Activated CD8-positive, alpha-beta T cell treated with anti-CD3 and anti-CD28 coated beads, Interleukin-2, amount 10 ng/mL, durations not matched to agents 7 days and 5 days (primary cell): ENCODE data around the gene DSCAM. TPM values are rescaled to one million over a fixed set of nuclear protein-coding genes. Genes with fewer than 3 reads are reported as not detected.
"Not testable (repeated sequence)": the region's sequence is repeated elsewhere in the genome, so short reads cannot be mapped to it uniquely, and the experiment has no call there.

Experiments used
- ATAC-seq: fragments of 150-1000 bp; cut with Tn5 transposase; one replicate; pipeline ENCODE4 v1.10.0; 2021; ENCODE audit warnings: moderate library complexity
- CTCF ChIA-PET: fragments of 350-600 bp; sonication (Branson Sonifier 250); formaldehyde crosslinking; loops from one replicate; lab custom pipeline; 2021; ENCODE audit warnings: antibody characterized with exemption; lab: Charles Lee
- POLR2A ChIA-PET: fragments of 350-600 bp; sonication (Branson Sonifier 250); formaldehyde crosslinking; loops from one replicate; lab custom pipeline; 2021; ENCODE audit warnings: antibody characterized with exemption; lab: Charles Lee
- DNase-seq: peaks from one replicate; pipeline ENCODE4 v3.0.0-alpha.2; 2020
- H3K27ac Mint-ChIP-seq: one replicate; pipeline ENCODE4 v1.8.0; 2021; ENCODE audit warnings: mild to moderate bottlenecking, mixed read lengths
- H3K27me3 Mint-ChIP-seq: one replicate; pipeline ENCODE4 v1.8.0; 2021; ENCODE audit warnings: low read depth, mixed read lengths
- H3K36me3 Mint-ChIP-seq: one replicate; pipeline ENCODE4 v1.8.0; 2021; ENCODE audit warnings: low read depth, mixed read lengths
- H3K4me1 Mint-ChIP-seq: one replicate; pipeline ENCODE4 v1.8.0; 2021; ENCODE audit warnings: low read depth, mixed read lengths
- H3K4me3 Mint-ChIP-seq: one replicate; pipeline ENCODE4 v1.8.0; 2021; ENCODE audit warnings: mild to moderate bottlenecking, mixed read lengths
- H3K9me3 Mint-ChIP-seq: one replicate; pipeline ENCODE4 v1.8.0; 2022; ENCODE audit warnings: mixed read lengths; ENCODE audit not compliant: insufficient read depth
- total RNA-seq, 2 experiments: library from RNA; stranded (reverse); gene quantifications; one replicate each; pipeline ENCODE4 v1.2.3, GENCODE V29; 2021

Gene DSCAM
- total RNA-seq, 2 experiments from 2014 or later, result not detected

GRCh38 chr21:40337981-40338380 lies 509.0 kb downstream of the DSCAM start:
- no peak overlapping the region for H3K4me3 Mint-ChIP-seq
- DNase-seq, result no peak
- no peaks in the 10 kb centered on the region for H3K27me3 Mint-ChIP-seq
- no peaks in the 10 kb centered on the region for H3K4me1 Mint-ChIP-seq
- no peaks in the 10 kb centered on the region for H3K9me3 Mint-ChIP-seq
- H3K36me3 Mint-ChIP-seq, result no peaks in the 10 kb centered on the region
- no peak overlapping the region for H3K27ac Mint-ChIP-seq
- ATAC-seq, result no peak
- CTCF ChIA-PET, result no interaction called here
- POLR2A ChIA-PET, result no interaction called here

DNA sequence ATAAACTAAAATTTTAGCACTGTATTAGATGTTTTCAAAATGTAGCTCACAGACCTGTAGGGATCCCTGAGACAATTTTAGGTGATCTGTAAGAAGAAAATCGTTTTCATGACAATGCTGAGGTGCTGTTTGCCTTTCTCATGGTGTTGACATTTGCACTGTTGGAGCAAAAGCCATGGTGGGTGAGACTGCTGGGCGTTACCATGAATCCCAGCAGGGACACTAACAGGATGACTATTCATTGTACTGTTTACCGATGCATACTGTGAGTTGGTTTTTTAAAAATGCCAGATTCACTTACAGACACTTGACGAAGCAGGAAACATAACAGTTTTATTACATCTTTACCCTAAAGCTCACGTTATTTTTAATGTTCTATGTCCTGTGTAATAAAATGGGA lies 511.3 kb downstream of the DSCAM start:
- CTCF ChIA-PET, result no interaction called here
- no peaks in the 10 kb centered on the region for H3K4me1 Mint-ChIP-seq
- POLR2A ChIA-PET, result no interaction called here
- H3K4me3 Mint-ChIP-seq, result no peak overlapping the region
- no peaks in the 10 kb centered on the region for H3K27me3 Mint-ChIP-seq
- no peak for DNase-seq
- H3K27ac Mint-ChIP-seq, result no peak overlapping the region
- ATAC-seq, result no peak
- no peaks in the 10 kb centered on the region for H3K9me3 Mint-ChIP-seq
- H3K36me3 Mint-ChIP-seq, result no peaks in the 10 kb centered on the region

DNA sequence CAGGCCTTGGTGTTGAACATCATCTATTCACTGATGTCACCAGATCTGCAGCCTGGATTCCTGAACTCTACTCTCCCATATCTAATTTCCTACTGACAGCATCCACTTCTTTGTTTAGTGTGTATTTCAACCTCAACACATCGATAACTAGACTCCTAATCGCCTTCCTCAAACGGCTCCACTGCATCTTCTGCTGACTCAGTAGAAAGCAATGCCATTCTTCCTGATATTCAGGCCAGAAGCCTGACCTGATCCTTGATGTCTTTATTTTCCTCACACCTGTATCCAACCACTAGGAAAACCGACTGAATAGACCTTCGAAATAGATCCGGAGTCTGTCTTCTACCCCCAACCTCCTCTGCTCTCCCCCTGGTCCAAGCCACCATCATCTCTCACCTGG lies 512.8 kb downstream of the DSCAM start:
- Mint-ChIP-seq H3K4me3 (no peak overlapping the region), H3K4me1 (no peaks in the 10 kb centered on the region), H3K9me3 (no peaks in the 10 kb centered on the region), H3K36me3 (no peaks in the 10 kb centered on the region), H3K27ac (no peak overlapping the region), H3K27me3 (no peaks in the 10 kb centered on the region)
- ChIA-PET POLR2A (no interaction called here), CTCF (no interaction called here)
- DNase-seq (no peak), ATAC-seq (no peak)

GRCh38 chr21:40333731-40334130 lies 513.2 kb downstream of the DSCAM start:
- ATAC-seq, result no peak
- H3K4me3 Mint-ChIP-seq, result no peak overlapping the region
- H3K36me3 Mint-ChIP-seq, result no peaks in the 10 kb centered on the region
- H3K27ac Mint-ChIP-seq, result no peak overlapping the region
- CTCF ChIA-PET, result no interaction called here
- no peaks in the 10 kb centered on the region for H3K9me3 Mint-ChIP-seq
- no peaks in the 10 kb centered on the region for H3K4me1 Mint-ChIP-seq
- POLR2A ChIA-PET, result no interaction called here
- DNase-seq, result no peak
- H3K27me3 Mint-ChIP-seq, result no peaks in the 10 kb centered on the region

DNA sequence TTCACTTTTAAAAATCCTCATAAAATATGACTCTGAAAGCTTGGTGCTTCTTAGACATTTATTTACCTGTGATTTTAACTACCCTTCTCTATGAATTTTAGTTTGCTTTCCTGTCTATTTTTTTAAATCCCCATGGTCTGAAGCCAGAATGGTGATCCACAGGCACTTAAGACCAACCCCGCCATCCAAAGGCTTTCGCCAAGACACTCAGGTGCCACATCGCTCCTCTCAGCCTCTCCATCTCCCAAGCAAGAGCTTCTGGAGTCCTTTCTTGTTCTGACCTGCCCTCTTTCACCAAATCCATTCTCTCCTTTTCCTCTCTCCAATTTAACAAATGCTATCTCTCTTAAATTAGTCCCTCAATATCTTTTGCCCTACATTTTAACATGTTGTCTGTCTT lies 515.2 kb downstream of the DSCAM start:
- Mint-ChIP-seq H3K4me1 (no peaks in the 10 kb centered on the region), H3K9me3 (peaks cover 4% of the 10 kb centered on the region), H3K4me3 (no peak overlapping the region), H3K27me3 (no peaks in the 10 kb centered on the region), H3K27ac (no peak overlapping the region), H3K36me3 (no peaks in the 10 kb centered on the region)
- POLR2A ChIA-PET, result no interaction called here
- ATAC-seq (no peak), DNase-seq (no peak)
- CTCF ChIA-PET, result no interaction called here

DNA sequence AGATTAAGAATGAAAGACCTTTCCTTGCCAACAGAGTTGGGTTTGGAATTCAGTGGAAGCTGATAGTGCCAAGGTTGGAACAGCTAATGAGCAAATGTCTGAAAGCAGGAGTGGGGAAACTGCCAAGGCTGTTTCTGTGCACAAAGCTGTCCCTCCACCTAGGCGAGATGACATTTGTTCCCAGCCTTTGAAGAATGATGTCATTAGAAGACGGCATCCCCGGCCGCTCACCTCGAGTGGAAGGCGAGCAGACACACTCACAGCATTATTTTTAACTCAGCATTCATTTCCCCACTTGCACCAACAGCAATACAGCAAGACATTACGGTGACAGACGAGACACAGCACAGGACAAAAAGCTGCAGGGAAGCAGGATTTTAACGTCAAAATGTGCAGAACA lies 515.8 kb downstream of the DSCAM start:
- POLR2A ChIA-PET, result no interaction called here
- H3K27ac Mint-ChIP-seq, result no peak overlapping the region
- H3K9me3 Mint-ChIP-seq, result peaks cover 4% of the 10 kb centered on the region
- no peak overlapping the region for H3K4me3 Mint-ChIP-seq
- ATAC-seq (no peak), DNase-seq (no peak)
- H3K36me3 Mint-ChIP-seq, result no peaks in the 10 kb centered on the region
- H3K27me3 Mint-ChIP-seq, result no peaks in the 10 kb centered on the region
- H3K4me1 Mint-ChIP-seq, result no peaks in the 10 kb centered on the region
- CTCF ChIA-PET, result no interaction called here

DNA sequence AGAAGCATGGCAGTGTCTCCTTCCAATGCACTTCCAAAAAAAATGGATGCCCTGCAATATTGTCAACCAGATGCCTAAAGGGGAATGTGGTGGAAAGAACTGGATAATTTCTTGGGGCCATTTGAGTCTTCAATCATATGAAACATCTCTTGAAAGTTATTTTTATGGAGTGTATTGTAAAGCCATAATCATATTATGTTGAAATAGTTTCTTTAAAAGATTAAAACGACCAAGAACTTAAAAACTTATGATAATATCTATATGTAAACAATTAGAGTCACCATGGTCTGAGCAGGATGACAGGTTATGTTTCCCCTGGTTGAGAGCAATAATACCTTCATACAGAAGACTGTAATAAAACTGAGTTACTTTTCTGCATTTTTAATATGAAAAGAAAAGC lies 522.6 kb downstream of the DSCAM start:
- no peak for DNase-seq
- CTCF ChIA-PET, result no interaction called here
- Mint-ChIP-seq H3K9me3 (peaks cover 4% of the 10 kb centered on the region), H3K4me1 (no peaks in the 10 kb centered on the region), H3K27ac (no peak overlapping the region), H3K27me3 (no peaks in the 10 kb centered on the region), H3K4me3 (no peak overlapping the region), H3K36me3 (no peaks in the 10 kb centered on the region)
- no peak for ATAC-seq
- POLR2A ChIA-PET, result no interaction called here

DNA sequence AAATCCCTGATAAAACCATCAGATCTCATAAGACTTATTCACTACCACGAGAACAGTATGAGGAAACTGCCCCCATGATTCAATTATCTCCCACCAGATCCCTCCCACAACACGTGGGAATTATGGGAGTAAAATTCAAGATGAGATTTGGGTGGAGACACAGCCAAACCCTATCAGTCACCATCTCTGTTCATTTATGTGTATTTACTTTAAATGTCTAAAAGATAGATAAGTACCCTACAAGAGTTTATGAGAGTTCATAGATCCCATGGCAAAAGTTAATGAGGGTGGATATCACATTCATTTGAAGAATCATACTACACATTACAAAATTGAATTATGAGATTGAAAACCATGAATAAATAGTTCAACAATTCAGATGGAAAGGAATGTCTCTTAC lies 526.2 kb downstream of the DSCAM start:
- H3K9me3 Mint-ChIP-seq, POLR2A ChIA-PET, ATAC-seq, H3K36me3 Mint-ChIP-seq, H3K27me3 Mint-ChIP-seq, DNase-seq, H3K4me3 Mint-ChIP-seq, CTCF ChIA-PET, H3K27ac Mint-ChIP-seq, H3K4me1 Mint-ChIP-seq: not testable (repeated sequence)

- H3K4me1 Mint-ChIP-seq, result no peaks in the 10 kb centered on the region
- ATAC-seq (no peak), DNase-seq (no peak)
- H3K9me3 Mint-ChIP-seq, result no peaks in the 10 kb centered on the region
- no peak overlapping the region for H3K4me3 Mint-ChIP-seq
- H3K27me3 Mint-ChIP-seq, result no peaks in the 10 kb centered on the region
- no peak overlapping the region for H3K27ac Mint-ChIP-seq
- no peaks in the 10 kb centered on the region for H3K36me3 Mint-ChIP-seq
- POLR2A ChIA-PET, result no interaction called here
- CTCF ChIA-PET, result no interaction called here
Observed at GRCh38 chr21:40318371-40318770, 528.6 kb downstream of the DSCAM start.

DNA sequence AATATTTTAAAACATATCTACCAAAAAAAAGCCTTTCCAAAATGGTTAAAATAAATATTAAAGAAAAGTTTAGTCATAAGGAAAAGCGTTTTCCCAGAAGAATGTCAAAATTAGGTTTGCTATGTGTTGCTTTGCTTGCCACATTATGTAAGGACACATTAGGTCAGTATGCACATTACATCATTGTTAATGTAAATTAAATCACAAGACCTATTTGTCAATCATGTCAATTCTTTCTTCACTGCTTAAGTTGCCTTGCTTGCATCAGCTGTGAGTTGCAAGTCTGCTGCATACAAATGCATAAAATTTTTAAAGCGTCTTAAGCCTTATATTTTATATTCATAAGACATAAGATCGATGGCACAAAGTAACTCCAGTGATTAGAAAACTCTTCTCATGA lies 530.9 kb downstream of the DSCAM start:
- Mint-ChIP-seq H3K27me3 (no peaks in the 10 kb centered on the region), H3K27ac (no peak overlapping the region), H3K36me3 (no peaks in the 10 kb centered on the region), H3K9me3 (no peaks in the 10 kb centered on the region), H3K4me3 (no peak overlapping the region), H3K4me1 (no peaks in the 10 kb centered on the region)
- ChIA-PET CTCF (no interaction called here), POLR2A (no interaction called here)
- no peak for ATAC-seq
- DNase-seq, result no peak

- no peaks in the 10 kb centered on the region for H3K27me3 Mint-ChIP-seq
- CTCF ChIA-PET, result no interaction called here
- H3K4me3 Mint-ChIP-seq, result no peak overlapping the region
- no peak for ATAC-seq
- H3K27ac Mint-ChIP-seq, result no peak overlapping the region
- no peaks in the 10 kb centered on the region for H3K9me3 Mint-ChIP-seq
- DNase-seq, result no peak
- H3K4me1 Mint-ChIP-seq, result no peaks in the 10 kb centered on the region
- POLR2A ChIA-PET, result no interaction called here
- no peaks in the 10 kb centered on the region for H3K36me3 Mint-ChIP-seq
Observed at GRCh38 chr21:40315626-40316025, 531.3 kb downstream of the DSCAM start.

- ChIA-PET CTCF (no interaction called here), POLR2A (no interaction called here)
- ATAC-seq, result no peak
- Mint-ChIP-seq H3K4me3 (no peak overlapping the region), H3K27me3 (no peaks in the 10 kb centered on the region), H3K4me1 (no peaks in the 10 kb centered on the region), H3K9me3 (peaks cover 3% of the 10 kb centered on the region), H3K27ac (no peak overlapping the region), H3K36me3 (no peaks in the 10 kb centered on the region)
- no peak for DNase-seq
Observed at GRCh38 chr21:40313260-40313659, 533.7 kb downstream of the DSCAM start.

DNA sequence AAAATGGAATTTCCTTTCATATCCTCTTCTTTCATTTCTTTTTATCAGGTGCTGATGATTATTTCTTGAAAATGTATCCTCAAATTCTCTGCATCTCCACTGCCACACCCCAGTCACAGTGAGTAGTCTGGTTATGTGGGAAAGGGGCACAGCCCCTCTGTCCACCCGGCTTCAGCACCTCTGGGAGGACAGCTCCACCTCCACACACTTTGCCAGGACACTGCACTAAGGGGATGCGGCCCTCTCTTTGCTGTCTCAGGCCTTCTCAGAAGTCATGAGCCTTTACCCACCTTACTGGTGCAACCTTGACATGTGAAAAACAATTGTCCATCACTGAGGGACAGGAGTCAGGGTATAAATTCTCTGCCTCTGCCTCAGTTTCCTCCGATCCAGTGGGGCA lies 546.7 kb downstream of the DSCAM start:
- Mint-ChIP-seq H3K4me3 (no peak overlapping the region), H3K36me3 (no peaks in the 10 kb centered on the region), H3K27me3 (no peaks in the 10 kb centered on the region), H3K27ac (no peak overlapping the region), H3K4me1 (no peaks in the 10 kb centered on the region), H3K9me3 (peaks cover 14% of the 10 kb centered on the region)
- DNase-seq (no peak), ATAC-seq (no peak)
- ChIA-PET POLR2A (no interaction called here), CTCF (no interaction called here)
